Ovary (tissue), 3 donors: Measurements from ENCODE around the gene ARHGEF26.

Experiments used
- CTCF ChIP-seq, 3 donors: fragments of 450-650 bp in 2 of 3; fragments of 200-600 bp in 1 of 3; IDR thresholded peaks; one replicate each; pipeline versions ENCODE4 v1.5.1 to v1.8.0; 2016 to 2022; ENCODE audit warnings: antibody characterized with exemption in 3 of 3, mild to moderate bottlenecking in 1 of 3
- EP300 ChIP-seq: sonication (generic); formaldehyde crosslinking; IDR thresholded peaks from one replicate; pipeline ENCODE4 v1.6.1; 2017; ENCODE audit warnings: antibody characterized with exemption
- donor health status: DM: no; HTN: no; CAD: no.

- no peak for TF ChIP-seq CTCF (IDR thresholded peaks at IDR 0.05)
- no peak for TF ChIP-seq EP300
Observed at GRCh38 chr3:154175041-154175440, 53.9 kb downstream of the ARHGEF26 start.
